SH-SY5Y (cell line): ENCODE measurements around the gene TRIM67.

Source experiments
- GATA2 ChIP-seq: IDR thresholded peaks from 2 replicates; pipeline ENCODE4 v1.6.1; 2011; ENCODE audit warnings: mild to moderate bottlenecking, low read depth, low read length
- GATA3 ChIP-seq: IDR thresholded peaks from 2 replicates; pipeline ENCODE4 v1.6.1; 2011; ENCODE audit warnings: low read depth, mild to moderate bottlenecking, low read length, moderate library complexity

DNA sequence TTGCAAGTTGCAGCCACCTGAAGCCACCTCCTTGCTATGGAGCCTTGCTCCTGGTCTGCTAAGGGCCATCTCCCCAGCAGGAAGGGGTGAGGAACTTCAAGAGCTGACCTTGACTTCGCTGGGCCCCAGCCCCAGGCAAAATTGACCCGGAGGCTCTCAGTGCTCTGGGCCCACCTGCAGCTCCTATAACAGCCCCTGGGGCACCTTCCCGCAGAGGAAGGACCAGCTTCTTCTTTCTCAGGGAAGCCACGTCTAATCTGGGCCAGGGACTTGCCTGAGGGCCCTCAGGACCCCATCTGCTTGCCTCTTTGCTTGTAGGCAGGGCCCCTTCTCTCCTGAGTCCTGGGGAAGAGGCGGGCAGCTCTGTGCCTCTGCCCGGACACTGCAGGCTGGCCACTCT, 48.3 kb downstream of the TRIM67 start:
- TF ChIP-seq GATA2 (no peak), GATA3 (no peak)
